ENCODE results near the gene GMPS. TPM values are rescaled to one million over a fixed set of nuclear protein-coding genes. Genes with fewer than 3 reads are reported as not detected.
"Not testable (repeated sequence)": the region's sequence is repeated elsewhere in the genome, so short reads cannot be mapped to it uniquely, and the experiment has no call there.

GMPS gene
- total RNA-seq, 4 donors from 2014 or later: 26.8 to 48.8 (median 29.9) TPM

DNA sequence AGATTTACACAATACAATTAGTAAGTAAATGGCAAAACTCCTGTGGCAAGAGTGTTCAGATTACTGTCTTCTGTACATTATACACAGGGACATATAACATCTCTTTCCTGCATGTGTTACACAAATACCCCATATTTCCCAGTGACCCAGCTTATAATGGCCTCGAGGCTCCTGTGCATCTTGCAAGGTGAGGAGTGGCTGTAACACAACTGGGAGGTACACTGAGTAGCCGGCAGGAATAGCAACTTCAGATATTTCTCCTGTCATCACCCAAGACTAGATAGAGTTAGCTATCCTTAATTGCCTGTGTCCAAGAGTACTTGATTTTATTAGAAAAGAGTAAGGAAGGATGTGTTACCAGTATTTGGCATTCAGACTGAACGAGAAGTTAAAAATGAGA is 5.6 kb downstream of the GMPS start:
- TF ChIP-seq EP300 (IDR thresholded peaks at IDR 0.05): no peak
- no peak for TF ChIP-seq POLR2A (IDR thresholded peaks at IDR 0.05)
- TF ChIP-seq POLR2AphosphoS5 (IDR thresholded peaks at IDR 0.05): no peak
- TF ChIP-seq, protein P1, sequence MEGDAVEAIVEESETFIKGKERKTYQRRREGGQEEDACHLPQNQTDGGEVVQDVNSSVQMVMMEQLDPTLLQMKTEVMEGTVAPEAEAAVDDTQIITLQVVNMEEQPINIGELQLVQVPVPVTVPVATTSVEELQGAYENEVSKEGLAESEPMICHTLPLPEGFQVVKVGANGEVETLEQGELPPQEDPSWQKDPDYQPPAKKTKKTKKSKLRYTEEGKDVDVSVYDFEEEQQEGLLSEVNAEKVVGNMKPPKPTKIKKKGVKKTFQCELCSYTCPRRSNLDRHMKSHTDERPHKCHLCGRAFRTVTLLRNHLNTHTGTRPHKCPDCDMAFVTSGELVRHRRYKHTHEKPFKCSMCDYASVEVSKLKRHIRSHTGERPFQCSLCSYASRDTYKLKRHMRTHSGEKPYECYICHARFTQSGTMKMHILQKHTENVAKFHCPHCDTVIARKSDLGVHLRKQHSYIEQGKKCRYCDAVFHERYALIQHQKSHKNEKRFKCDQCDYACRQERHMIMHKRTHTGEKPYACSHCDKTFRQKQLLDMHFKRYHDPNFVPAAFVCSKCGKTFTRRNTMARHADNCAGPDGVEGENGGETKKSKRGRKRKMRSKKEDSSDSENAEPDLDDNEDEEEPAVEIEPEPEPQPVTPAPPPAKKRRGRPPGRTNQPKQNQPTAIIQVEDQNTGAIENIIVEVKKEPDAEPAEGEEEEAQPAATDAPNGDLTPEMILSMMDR (IDR thresholded peaks at IDR 0.05): no peak
- no peak for ATAC-seq
- no peaks in the 10 kb centered on the region for H3K27me3 ChIP-seq
- no peak overlapping the region for H3K27ac ChIP-seq
- 58 to 59% methylated on average over 3 of the region's 3 CpGs for WGBS, 2 donors (ENCODE audit: low coverage in 1 of 2)
- no peak overlapping the region for H3K4me3 ChIP-seq
- H3K36me3 ChIP-seq: no peaks in the 10 kb centered on the region
- no peaks in the 10 kb centered on the region for H3K9me3 ChIP-seq
- peaks cover 0 to 57% (median 14%) of the 10 kb centered on the region in 3 donors for H3K4me1 ChIP-seq

DNA sequence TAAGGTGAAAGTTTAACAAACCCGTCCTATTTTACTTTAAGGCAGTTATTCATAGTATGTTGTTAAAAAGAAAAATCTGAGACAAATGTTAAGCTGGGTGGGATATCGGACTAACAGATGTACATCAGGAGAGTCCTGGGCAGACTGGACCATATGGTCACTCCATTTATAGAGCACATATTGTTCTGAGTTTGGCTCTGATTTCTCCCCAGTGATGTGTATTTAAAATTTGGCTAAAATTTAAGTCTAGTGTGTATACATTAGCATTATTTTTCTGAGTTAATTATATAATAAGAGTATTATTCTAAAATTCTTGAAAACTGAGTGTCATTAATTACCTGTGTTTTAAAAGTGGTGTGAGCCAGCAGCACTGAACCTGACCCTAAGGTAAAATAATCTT is 6.1 kb downstream of the GMPS start:
- peaks cover 0 to 60% (median 14%) of the 10 kb centered on the region in 3 donors for H3K4me1 ChIP-seq
- H3K27me3 ChIP-seq: no peaks in the 10 kb centered on the region
- WGBS, 2 donors (ENCODE audit: low coverage in 1 of 2): 82% methylated on average over 2 of the region's 2 CpGs
- H3K4me3 ChIP-seq: no peak overlapping the region
- no peaks in the 10 kb centered on the region for H3K36me3 ChIP-seq
- no peaks in the 10 kb centered on the region for H3K9me3 ChIP-seq
- no peak for ATAC-seq
- no peak overlapping the region for H3K27ac ChIP-seq
- TF ChIP-seq POLR2AphosphoS5 (IDR thresholded peaks at IDR 0.05): no peak
- TF ChIP-seq, protein P1 (IDR thresholded peaks at IDR 0.05): no peak

DNA sequence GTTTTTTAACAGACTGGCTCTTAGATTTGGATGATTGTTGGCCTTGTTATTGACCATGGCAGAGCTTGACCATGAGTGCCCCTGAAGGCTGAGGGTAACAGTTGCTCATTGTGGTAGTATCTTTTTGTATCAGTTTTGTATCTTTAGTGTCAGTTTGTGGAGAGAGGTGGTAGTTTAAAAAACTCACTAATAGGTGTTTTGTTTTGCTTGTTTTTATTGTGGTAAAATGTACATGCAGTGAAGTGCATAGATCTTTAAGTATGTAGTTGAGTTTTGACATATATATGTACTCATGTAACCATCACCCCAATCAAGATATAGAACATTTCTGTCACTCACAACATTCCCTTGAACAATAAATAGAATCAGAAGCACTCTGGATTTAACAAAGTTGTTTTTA is 9.8 kb downstream of the GMPS start:
- Histone ChIP-seq H3K4me1 (peaks cover 0 to 30% (median 4%) of the 10 kb centered on the region in 3 donors), H3K27me3 (no peaks in the 10 kb centered on the region), H3K4me3 (no peak overlapping the region), H3K27ac (no peak overlapping the region), H3K36me3 (no peaks in the 10 kb centered on the region), H3K9me3 (no peaks in the 10 kb centered on the region)
- no peak for ATAC-seq
- no peak for TF ChIP-seq POLR2A (IDR thresholded peaks at IDR 0.05)
- TF ChIP-seq POLR2AphosphoS5 (IDR thresholded peaks at IDR 0.05): no peak
- no peak for TF ChIP-seq EP300 (IDR thresholded peaks at IDR 0.05)
- TF ChIP-seq, protein P1 (IDR thresholded peaks at IDR 0.05): no peak

DNA sequence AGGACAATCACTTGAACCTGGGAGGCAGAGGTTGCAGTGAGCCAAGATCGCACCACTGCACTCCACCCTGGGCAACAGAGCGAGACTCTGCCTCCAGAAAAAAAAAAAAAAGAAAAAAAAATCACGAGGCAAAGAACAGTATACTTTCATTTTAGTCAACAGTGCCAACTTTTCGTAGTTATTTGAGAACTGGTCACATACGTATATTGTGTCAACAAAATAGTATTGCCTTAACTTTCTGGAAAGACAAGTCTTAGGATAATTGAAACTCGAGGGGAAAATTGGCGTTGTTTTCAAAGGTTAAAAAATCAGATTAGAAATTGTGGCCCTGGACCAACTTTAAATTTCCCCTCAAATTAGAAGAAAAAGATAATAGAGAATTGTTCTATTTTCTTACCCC is 13.8 kb downstream of the GMPS start:
- Histone ChIP-seq H3K36me3 (no peaks in the 10 kb centered on the region), H3K9me3 (no peaks in the 10 kb centered on the region), H3K4me3 (no peak overlapping the region), H3K4me1 (peaks cover 0 to 7% (median 0%) of the 10 kb centered on the region in 3 donors), H3K27ac (no peak overlapping the region), H3K27me3 (no peaks in the 10 kb centered on the region)
- TF ChIP-seq, protein P1 (IDR thresholded peaks at IDR 0.05): no peak
- TF ChIP-seq POLR2AphosphoS5 (IDR thresholded peaks at IDR 0.05) (no peak), POLR2A (IDR thresholded peaks at IDR 0.05) (no peak), EP300 (IDR thresholded peaks at IDR 0.05) (no peak)
- ATAC-seq: no peak
- 80 to 92% methylated on average over 6 to 7 of the region's 7 CpGs for WGBS, 2 donors (ENCODE audit: low coverage in 1 of 2)

DNA sequence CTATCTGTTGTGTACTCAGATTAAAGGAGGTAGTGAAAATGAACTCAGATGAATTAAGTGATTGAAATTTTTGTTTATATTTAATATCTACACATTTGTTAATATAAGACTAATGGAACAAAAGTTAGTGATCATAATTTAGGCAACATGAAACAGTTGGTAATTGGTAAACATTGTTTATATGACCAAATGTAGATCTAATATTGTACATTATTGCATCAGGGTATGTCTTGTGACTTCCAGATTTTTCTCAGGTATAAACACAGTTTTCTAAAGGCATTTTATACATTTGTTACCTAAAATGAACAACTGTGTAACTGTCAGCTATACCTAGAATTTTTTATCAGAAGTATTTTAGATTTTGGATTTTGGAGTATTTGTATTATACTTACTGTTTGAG is 14.8 kb downstream of the GMPS start:
- TF ChIP-seq POLR2AphosphoS5 (IDR thresholded peaks at IDR 0.05): no peak
- TF ChIP-seq, protein P1 (IDR thresholded peaks at IDR 0.05): no peak
- TF ChIP-seq EP300 (IDR thresholded peaks at IDR 0.05): no peak
- TF ChIP-seq POLR2A (IDR thresholded peaks at IDR 0.05): no peak
- Histone ChIP-seq H3K4me3 (no peak overlapping the region), H3K27ac (no peak overlapping the region), H3K27me3 (no peaks in the 10 kb centered on the region), H3K9me3 (no peaks in the 10 kb centered on the region), H3K36me3 (no peaks in the 10 kb centered on the region), H3K4me1 (peaks cover 0 to 13% (median 3%) of the 10 kb centered on the region in 3 donors)
- ATAC-seq: no peak

DNA sequence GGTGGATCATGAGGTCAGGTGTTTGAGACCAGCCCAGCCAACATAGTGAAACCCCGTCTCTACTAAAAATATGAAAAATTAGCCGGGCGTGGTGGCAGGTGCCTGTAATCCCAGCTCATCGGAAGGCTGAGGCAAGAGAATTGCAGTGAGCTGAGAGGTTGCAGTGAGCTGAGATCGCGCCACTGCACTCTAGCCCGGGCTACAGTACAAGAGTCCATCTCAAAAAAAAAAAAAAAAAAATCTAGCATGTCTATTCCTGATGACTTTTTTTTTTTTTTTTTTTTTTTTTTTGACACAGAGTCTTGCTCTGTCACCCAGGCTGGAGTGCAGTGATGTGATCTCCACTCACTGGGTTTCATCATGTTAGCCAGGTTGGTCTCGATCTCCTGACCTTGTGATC is 15.9 kb downstream of the GMPS start:
- H3K9me3 ChIP-seq, H3K27me3 ChIP-seq, H3K36me3 ChIP-seq, H3K4me3 ChIP-seq, ATAC-seq, H3K27ac ChIP-seq: not testable (repeated sequence)
- peaks cover 3 to 22% (median 4%) of the 10 kb centered on the region in 3 donors for H3K4me1 ChIP-seq
- 92 to 100% methylated on average over 2 to 6 of the region's 8 CpGs for WGBS, 2 donors (ENCODE audit: low coverage in 1 of 2)

Measured in gastroesophageal sphincter (tissue), 4 donors.